Left hindlimb (tissue), 1 donor: Measurements from ENCODE around the gene CIDEB.

ENCODE experiments used
- DNase-seq: peaks from one replicate; pipeline ENCODE4 v3.0.0-alpha.2; 2018

CIDEB gene

DNA sequence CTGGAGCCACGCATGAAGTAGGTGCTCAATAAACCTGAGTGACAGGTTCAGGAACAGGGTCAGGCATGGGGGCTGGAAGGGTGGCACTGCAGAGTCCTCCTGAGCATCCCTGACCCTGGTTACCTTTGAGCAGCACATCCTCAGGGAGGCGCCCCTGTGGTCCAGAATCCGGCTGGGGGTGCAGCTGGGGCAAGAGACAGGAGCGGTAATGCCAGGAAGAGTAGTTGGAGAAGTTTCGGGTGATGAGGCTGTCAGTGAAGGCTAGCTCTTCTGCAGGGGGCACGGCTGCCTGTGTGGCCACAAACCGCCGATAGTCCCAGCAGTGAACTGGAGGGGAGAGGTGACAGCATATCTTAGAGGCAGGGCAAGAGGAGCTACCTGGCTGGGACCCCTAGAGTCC lies 38.4 kb downstream of the CIDEB start:
- DNase-seq, result no peak

GRCh38 chr14:24268225-24268624 lies 39.6 kb downstream of the CIDEB start:
- no peak for DNase-seq

DNA sequence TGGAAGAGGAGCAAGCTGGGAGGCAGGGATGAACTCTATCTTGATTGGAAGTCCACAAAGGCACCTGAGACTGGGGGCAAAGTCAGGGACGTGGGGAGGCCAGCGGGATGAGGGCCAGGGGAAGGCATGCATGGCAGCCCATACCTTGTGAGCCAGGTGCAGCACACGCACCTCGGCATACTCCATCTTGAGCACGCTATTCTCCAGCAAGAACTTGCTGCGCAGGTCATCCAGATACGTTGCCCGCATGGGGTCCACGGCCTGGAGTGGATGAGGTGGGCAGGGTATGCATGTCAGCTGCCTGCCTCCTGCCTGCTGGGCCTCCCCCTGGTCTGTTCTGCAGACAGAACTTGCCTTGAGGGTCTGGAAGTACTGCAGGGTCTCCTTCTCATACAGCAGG lies 40.3 kb downstream of the CIDEB start:
- DNase-seq, result no peak

- DNase-seq, result no peak
These were observed 41.2 kb downstream of the CIDEB start for GRCh38 chr14:24266344-24267244.

GRCh38 chr14:24264298-24264697 lies 43.5 kb downstream of the CIDEB start:
- no peak for DNase-seq

DNA sequence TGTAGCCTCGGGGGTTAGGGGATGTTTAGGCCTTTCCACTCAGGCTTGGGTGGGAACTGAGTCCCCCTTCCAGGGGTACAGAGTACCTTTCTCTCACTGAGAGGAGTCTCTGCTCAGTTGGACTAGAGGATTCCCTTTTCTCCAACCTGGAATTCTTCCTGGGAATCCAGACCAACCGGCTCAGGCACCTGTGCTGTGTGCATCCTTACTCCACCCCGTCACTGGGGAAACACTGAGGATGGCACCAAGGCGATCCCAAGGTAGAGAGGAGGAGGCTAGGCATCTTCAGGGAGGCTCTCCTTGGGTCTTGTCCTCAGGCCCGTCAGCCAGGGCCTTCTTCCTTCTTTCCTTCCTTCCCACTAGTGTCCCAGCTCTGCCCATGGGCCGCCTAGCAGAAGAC lies 43.9 kb downstream of the CIDEB start:
- no peak for DNase-seq

- DNase-seq, result no peak
These were observed 44.7 kb downstream of the CIDEB start, which contains the start of gene TGM1 for GRCh38 chr14:24262821-24263733. Gene TGM1, minus strand, starts transcription at chr14:24263177. Its CDS starts 825 bp downstream, at chr14:24262352.

DNA sequence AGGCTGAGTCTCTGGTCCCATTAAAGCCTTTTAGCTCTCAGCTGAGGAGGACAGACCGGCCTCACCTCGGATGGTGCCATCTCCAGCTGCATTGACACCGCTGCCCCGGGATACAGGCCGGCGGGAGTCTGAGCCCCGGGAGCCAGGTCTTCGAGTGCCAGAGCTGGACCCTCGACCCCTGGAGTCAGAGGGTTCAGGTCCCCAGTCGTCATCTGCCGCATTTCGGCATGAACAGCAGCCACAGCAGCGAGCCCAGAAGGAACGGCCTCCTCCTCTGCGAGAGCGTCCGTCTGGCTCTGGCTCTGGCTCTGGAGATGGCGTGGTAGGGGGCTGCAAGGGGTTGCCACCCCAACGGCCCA lies 45.8 kb downstream of the CIDEB start:
- DNase-seq, result no peak

- DNase-seq, result no peak
These were observed 46.4 kb downstream of the CIDEB start for GRCh38 chr14:24261256-24261968.

- no peak for DNase-seq
These were observed 47.0 kb downstream of the CIDEB start for GRCh38 chr14:24260780-24261157.

DNA sequence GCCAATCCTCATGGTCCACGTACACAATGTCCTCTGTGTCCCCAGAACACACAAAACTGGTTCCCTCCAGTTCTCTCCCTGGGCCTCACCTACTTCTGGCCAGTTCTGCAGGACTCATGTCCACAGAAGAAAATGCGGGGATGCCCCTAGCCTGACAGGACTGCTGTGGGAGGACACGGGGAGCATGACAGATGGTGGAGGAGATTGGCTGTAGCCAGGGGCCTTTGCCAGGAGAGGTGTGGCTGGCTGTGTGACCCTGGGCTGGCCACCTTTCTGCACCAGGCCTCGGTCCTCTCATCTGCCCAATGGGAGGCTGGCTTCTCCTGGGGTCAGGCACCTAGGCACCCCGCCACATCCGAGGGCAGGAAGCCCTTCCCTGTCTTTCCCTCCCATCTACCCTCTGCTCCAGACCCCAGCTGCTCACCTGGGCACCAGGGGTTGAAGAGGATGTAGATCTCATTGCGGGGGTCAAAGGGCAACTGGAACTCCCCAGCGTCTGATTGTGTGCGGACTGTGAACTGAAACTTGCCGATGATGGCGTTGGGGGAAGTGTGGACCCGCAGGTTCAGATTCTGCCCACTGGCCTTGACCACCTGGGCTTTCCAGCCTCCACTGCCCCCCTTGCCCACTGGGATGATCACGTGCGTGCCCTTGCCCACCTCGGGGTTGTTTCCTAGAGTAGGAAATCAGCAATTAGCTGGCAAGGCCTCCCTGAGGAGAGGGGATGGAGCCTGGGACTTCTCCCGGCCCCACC lies 47.6 kb downstream of the CIDEB start:
- DNase-seq, result no peak

- DNase-seq, result peak; percentile 78
These were observed 48.3 kb downstream of the CIDEB start for GRCh38 chr14:24259282-24260025.

DNA sequence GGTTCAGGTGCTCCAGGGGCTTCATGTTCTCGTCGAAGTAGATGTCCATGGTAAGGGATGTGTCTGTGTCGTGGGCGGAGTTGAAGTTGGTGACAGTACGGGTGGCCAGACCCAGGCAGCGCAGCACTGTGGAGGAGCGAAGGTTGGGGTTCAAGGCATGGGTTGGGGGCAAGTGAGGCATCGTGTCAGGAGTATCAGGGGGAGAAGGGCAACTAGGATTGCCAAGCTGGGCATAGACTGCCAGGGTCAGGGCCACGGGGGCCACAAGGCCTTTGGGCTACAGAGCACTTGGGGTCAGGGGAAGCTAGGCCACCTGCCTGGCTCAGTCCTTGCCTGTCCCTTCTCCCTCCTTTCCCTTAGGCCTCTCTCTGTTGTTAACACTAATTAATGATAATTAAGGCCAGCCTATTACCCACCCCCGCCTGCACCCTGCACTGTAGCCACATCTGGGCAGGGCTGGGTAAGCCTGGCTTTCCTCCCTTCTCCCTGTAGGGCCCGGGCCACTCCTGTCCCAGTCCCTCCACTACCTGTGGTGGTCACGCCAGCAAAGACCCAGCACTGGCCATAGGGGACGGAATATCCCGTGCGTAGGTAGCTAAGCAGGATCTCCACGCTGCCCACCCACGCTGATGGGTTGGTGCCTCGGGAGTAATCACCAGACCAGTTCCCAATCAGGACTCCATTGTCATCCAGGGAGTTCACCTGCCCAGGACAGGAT lies 49.1 kb downstream of the CIDEB start:
- DNase-seq, result no peak

GRCh38 chr14:24258119-24258518 lies 49.7 kb downstream of the CIDEB start:
- DNase-seq, result no peak

GRCh38 chr14:24256960-24257359 lies 50.8 kb downstream of the CIDEB start:
- no peak for DNase-seq

- DNase-seq, result no peak
These were observed 51.7 kb downstream of the CIDEB start for GRCh38 chr14:24255931-24256711.

DNA sequence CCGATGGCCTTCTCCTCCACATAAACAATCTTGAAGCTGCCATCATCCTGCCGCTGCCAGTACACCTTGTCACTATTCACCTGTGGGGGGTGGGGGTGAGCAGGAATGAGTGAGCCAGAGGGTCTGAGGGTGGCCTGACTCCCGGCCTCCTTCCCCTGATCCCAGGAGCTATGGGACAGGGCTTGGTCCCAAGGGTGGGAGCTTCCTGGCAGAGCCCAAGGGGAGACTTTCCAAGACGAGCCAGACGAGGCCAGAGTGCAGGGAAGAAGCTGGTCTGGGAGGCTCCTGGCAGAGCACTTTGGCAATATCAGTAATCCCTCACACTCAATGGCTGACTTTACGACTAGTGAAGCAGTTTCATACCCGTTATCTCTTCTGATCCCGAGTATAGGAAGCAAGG lies 52.3 kb downstream of the CIDEB start:
- no peak for DNase-seq
